Keratinocyte (primary cell): ENCODE data around the gene ALLC.

ENCODE experiments used
- EZH2 ChIP-seq: IDR thresholded peaks from one replicate; pipeline ENCODE4 v1.6.1; 2012; ENCODE audit warnings: inconsistent platforms, mild to moderate bottlenecking, low read length, moderate library complexity
- TF ChIP-seq, protein P1 (sequence below), 3 experiments: IDR thresholded peaks in 1 of 3; conservative IDR thresholded peaks in 1 of 3; optimal IDR thresholded peaks in 1 of 3; 2 replicates in 2 of 3; 3 replicates in 1 of 3; pipeline versions ENCODE3 to v1.5.1; 2011; ENCODE audit warnings: low read length in 3 of 3, mild to moderate bottlenecking in 3 of 3, moderate library complexity in 2 of 3, control low read depth in 1 of 3, inconsistent platforms in 1 of 3; ENCODE audit not compliant: insufficient read depth in 2 of 3; ENCODE audit errors: extremely low read depth in 1 of 3

DNA sequence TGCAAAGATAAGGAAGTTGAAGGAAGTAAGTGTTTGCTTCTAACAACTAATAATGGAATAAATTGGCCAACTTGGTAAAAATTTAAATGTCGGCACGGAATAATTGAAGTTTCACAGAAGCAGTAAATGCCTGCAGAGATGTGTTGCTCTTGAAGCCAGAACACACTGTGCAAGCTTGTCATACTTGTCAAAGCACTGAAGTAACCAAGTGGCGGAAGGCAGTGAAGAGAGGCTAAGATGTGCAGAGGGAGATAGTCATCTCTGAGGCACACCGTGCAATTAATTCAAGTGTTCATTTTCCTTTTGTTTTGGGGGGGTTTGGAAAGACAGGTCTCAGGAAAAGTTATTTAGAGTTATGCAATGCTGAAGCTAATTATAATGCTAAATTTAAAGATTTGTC is 50.6 kb downstream of the ALLC start:
- TF ChIP-seq, protein P1, sequence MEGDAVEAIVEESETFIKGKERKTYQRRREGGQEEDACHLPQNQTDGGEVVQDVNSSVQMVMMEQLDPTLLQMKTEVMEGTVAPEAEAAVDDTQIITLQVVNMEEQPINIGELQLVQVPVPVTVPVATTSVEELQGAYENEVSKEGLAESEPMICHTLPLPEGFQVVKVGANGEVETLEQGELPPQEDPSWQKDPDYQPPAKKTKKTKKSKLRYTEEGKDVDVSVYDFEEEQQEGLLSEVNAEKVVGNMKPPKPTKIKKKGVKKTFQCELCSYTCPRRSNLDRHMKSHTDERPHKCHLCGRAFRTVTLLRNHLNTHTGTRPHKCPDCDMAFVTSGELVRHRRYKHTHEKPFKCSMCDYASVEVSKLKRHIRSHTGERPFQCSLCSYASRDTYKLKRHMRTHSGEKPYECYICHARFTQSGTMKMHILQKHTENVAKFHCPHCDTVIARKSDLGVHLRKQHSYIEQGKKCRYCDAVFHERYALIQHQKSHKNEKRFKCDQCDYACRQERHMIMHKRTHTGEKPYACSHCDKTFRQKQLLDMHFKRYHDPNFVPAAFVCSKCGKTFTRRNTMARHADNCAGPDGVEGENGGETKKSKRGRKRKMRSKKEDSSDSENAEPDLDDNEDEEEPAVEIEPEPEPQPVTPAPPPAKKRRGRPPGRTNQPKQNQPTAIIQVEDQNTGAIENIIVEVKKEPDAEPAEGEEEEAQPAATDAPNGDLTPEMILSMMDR (optimal IDR thresholded peaks at IDR 0.05 in 1 of 3, IDR thresholded peaks at IDR 0.05 in 1 of 3, conservative IDR thresholded peaks at IDR 0.05 in 1 of 3; ENCODE audit: extremely low read depth in 1 of 3, insufficient read depth in 2 of 3, low read length in 3 of 3), result no peak
- no peak for TF ChIP-seq EZH2
